SK-N-SH (cell line): ENCODE measurements around the gene PDCD1. TPM values are rescaled to one million over a fixed set of nuclear protein-coding genes. Genes with fewer than 3 reads are reported as not detected.

Experiments
- CTCF ChIA-PET: fragments of 300-600, 350-600 bp; formaldehyde crosslinking; extraction: SDS; loops from one replicate; lab custom pipeline; 2021; lab: Yijun Ruan, JAX
- POLR2A ChIA-PET: fragments of 350-600 bp; sonication (Branson Sonifier 250); formaldehyde crosslinking; extraction: SDS; loops from one replicate; lab custom pipeline; 2020; ENCODE audit warnings: antibody characterized with exemption, inconsistent platforms; lab: Yijun Ruan, JAX
- DNase-seq: peaks from one replicate; pipeline ENCODE4 v3.0.0; 2012
- H2AFZ ChIP-seq: fragments of 200-600 bp; sonication (generic); 2 replicates; pipeline ENCODE4 v1.8.1; 2016; ENCODE audit warnings: antibody characterized with exemption, mild to moderate bottlenecking, low read depth
- H3F3A ChIP-seq: fragments of 200-600 bp; sonication (generic); replicated peaks from 2 replicates; pipeline ENCODE3; 2016; ENCODE audit warnings: antibody characterized with exemption, mild to moderate bottlenecking; ENCODE audit not compliant: insufficient read depth
- H3K27ac ChIP-seq, 2 experiments: fragments of 200-500 bp in 1 of 2; fragments of 200-600 bp in 1 of 2; sonication (Bioruptor generic) in 1 of 2; sonication (generic), shearing (Covaris generic) in 1 of 2; 2 replicates each; pipeline versions ENCODE4 v1.5.1 to v1.6.1; 2014 to 2016; ENCODE audit warnings: low read depth in 2 of 2, inconsistent platforms in 1 of 2, low read length in 1 of 2, mild to moderate bottlenecking in 1 of 2, mixed read lengths in 1 of 2
- H3K27me3 ChIP-seq: fragments of 200-600 bp; sonication (generic), shearing (Covaris generic); 2 replicates; pipeline ENCODE4 v1.6.1; 2016; ENCODE audit warnings: mixed run types; ENCODE audit not compliant: insufficient read depth
- H3K36me3 ChIP-seq, 2 experiments: fragments of 200-500 bp in 1 of 2; fragments of 200-600 bp in 1 of 2; sonication (Bioruptor generic) in 1 of 2; sonication (generic) in 1 of 2; replicated peaks in 1 of 2; 2 replicates each; pipeline versions ENCODE3 to v1.5.1; 2014 to 2016; ENCODE audit warnings: low read length in 1 of 2, mild to moderate bottlenecking in 1 of 2; ENCODE audit not compliant: insufficient read depth in 2 of 2, control insufficient read depth in 1 of 2
- H3K4me1 ChIP-seq, 2 experiments: fragments of 200-500 bp in 1 of 2; fragments of 200-600 bp in 1 of 2; sonication (Bioruptor generic) in 1 of 2; sonication (generic), shearing (Covaris generic) in 1 of 2; 2 replicates each; pipeline versions ENCODE4 v1.5.1 to v1.6.1; 2014 to 2016; ENCODE audit warnings: low read depth in 1 of 2, low read length in 1 of 2, mixed run types in 1 of 2; ENCODE audit not compliant: insufficient read depth in 2 of 2, control insufficient read depth in 1 of 2
- H3K4me2 ChIP-seq: fragments of 200-600 bp; sonication (generic), shearing (Covaris generic); 2 replicates; pipeline ENCODE4 v1.6.1; 2017; ENCODE audit warnings: mixed run types
- H3K4me3 ChIP-seq, 2 experiments: fragments of 200-500 bp in 1 of 2; fragments of 200-600 bp in 1 of 2; sonication (Bioruptor generic) in 1 of 2; sonication (generic), shearing (Covaris generic) in 1 of 2; 2 replicates each; pipeline versions ENCODE4 v1.5.1 to v1.8.1; 2014 to 2016; ENCODE audit warnings: low read depth in 2 of 2, inconsistent platforms in 1 of 2, low read length in 1 of 2, mild to moderate bottlenecking in 1 of 2, mixed read lengths in 1 of 2, moderate library complexity in 1 of 2
- H3K79me2 ChIP-seq: fragments of 200-600 bp; sonication (generic); 2 replicates; pipeline ENCODE4 v1.8.1; 2017; ENCODE audit warnings: mild to moderate bottlenecking; ENCODE audit not compliant: insufficient read depth
- H3K9ac ChIP-seq: fragments of 200-600 bp; sonication (generic); 2 replicates; pipeline ENCODE4 v1.6.1; 2017; ENCODE audit warnings: mixed run types
- H3K9me2 ChIP-seq: fragments of 200-600 bp; sonication (generic); 2 replicates; pipeline ENCODE4 v1.6.1; 2017; ENCODE audit warnings: mixed run types
- H3K9me3 ChIP-seq: fragments of 200-600 bp; sonication (generic); 2 replicates; pipeline ENCODE4 v1.6.1; 2017; ENCODE audit warnings: mixed run types, mild to moderate bottlenecking, moderate library complexity
- H4K20me1 ChIP-seq: fragments of 200-600 bp; sonication (generic); 2 replicates; pipeline ENCODE4 v1.6.1; 2017; ENCODE audit warnings: mild to moderate bottlenecking, mixed run types; ENCODE audit not compliant: insufficient read depth
- EP300 ChIP-seq, 2 experiments: IDR thresholded peaks; 2 replicates each; pipeline versions ENCODE4 v1.4.0 to v1.6.1; 2012; ENCODE audit warnings: borderline replicate concordance in 1 of 2, low read depth in 1 of 2, low read length in 1 of 2
- FOXM1 ChIP-seq: IDR thresholded peaks from 2 replicates; pipeline ENCODE4 v1.4.0; 2012; ENCODE audit warnings: low read depth, mild to moderate bottlenecking
- GABPA ChIP-seq: IDR thresholded peaks from 2 replicates; pipeline ENCODE4 v1.4.0; 2012; ENCODE audit warnings: low read depth, mild to moderate bottlenecking
- GATA2 ChIP-seq: sonication (generic); formaldehyde crosslinking; IDR thresholded peaks from 2 replicates; pipeline ENCODE4 v1.5.0; 2020; ENCODE audit warnings: mild to moderate bottlenecking, missing genetic modification reagents
- MEF2A ChIP-seq: IDR thresholded peaks from 2 replicates; pipeline ENCODE4 v1.4.0; 2012; ENCODE audit warnings: low read depth, borderline replicate concordance
- MXI1 ChIP-seq: IDR thresholded peaks from 2 replicates; pipeline ENCODE4 v1.6.1; 2012; ENCODE audit warnings: mild to moderate bottlenecking, low read depth, low read length, improper control_type of control experiment
- NFIC ChIP-seq: IDR thresholded peaks from 2 replicates; pipeline ENCODE4 v1.4.0; 2012; ENCODE audit warnings: borderline replicate concordance
- RFX5 ChIP-seq: IDR thresholded peaks from 2 replicates; pipeline ENCODE4 v1.6.1; 2012; ENCODE audit warnings: mild to moderate bottlenecking, improper control_type of control experiment, low read length
- SIN3A ChIP-seq: IDR thresholded peaks from 2 replicates; pipeline ENCODE4 v1.6.1; 2012; ENCODE audit warnings: low read depth, mild to moderate bottlenecking, low read length, moderate library complexity, borderline replicate concordance
- SMC3 ChIP-seq: IDR thresholded peaks from 2 replicates; pipeline ENCODE4 v1.6.1; 2012; ENCODE audit warnings: low read depth, low read length, improper control_type of control experiment
- TAF1 ChIP-seq: IDR thresholded peaks from 2 replicates; pipeline ENCODE4 v1.6.1; 2012; ENCODE audit warnings: low read depth, mild to moderate bottlenecking, low read length, moderate library complexity, borderline replicate concordance
- TCF12 ChIP-seq: IDR thresholded peaks from 2 replicates; pipeline ENCODE4 v1.4.0; 2012
- TEAD4 ChIP-seq: IDR thresholded peaks from 2 replicates; pipeline ENCODE4 v1.4.0; 2012; ENCODE audit warnings: mild to moderate bottlenecking, borderline replicate concordance; ENCODE audit not compliant: insufficient read depth
- USF1 ChIP-seq: IDR thresholded peaks from 2 replicates; pipeline ENCODE4 v1.4.0; 2012; ENCODE audit warnings: low read depth, borderline replicate concordance
- USF2 ChIP-seq: fragments of 150-350 bp; IDR thresholded peaks from 2 replicates; pipeline ENCODE4 v1.6.1; 2017; ENCODE audit warnings: antibody characterized with exemption, low read length, low read depth, borderline replicate concordance
- ZBTB33 ChIP-seq: IDR thresholded peaks from 2 replicates; pipeline ENCODE4 v1.4.0; 2012; ENCODE audit warnings: low read depth, borderline replicate concordance
- WGBS: methylation state at CpG from one replicate; pipeline ENCODE4 v1.1.6; 2017; ENCODE audit warnings: low lambda C conversion rate; 5-methylcytosine and 5-hydroxymethylcytosine counted together
- polyA plus RNA-seq, 3 experiments: library from polyadenylated mRNA; depleted of rRNA; stranded (reverse); fragments of >200 nt; gene quantifications; 2 replicates each; pipeline ENCODE4 v1.2.3, GENCODE V29; 2012
- TF ChIP-seq, protein P1 (sequence below): fragments of 200-600 bp; sonication (generic); IDR thresholded peaks from 2 replicates; pipeline ENCODE4 v1.6.1; 2017; ENCODE audit warnings: antibody characterized with exemption, mild to moderate bottlenecking, moderate library complexity
- TF ChIP-seq, protein P2 (sequence below): IDR thresholded peaks from 2 replicates; pipeline ENCODE4; 2012

The PDCD1 gene
- polyA plus RNA-seq, 1 of the 3 experiments (the other 2 are of a cell fraction) = not detected

DNA sequence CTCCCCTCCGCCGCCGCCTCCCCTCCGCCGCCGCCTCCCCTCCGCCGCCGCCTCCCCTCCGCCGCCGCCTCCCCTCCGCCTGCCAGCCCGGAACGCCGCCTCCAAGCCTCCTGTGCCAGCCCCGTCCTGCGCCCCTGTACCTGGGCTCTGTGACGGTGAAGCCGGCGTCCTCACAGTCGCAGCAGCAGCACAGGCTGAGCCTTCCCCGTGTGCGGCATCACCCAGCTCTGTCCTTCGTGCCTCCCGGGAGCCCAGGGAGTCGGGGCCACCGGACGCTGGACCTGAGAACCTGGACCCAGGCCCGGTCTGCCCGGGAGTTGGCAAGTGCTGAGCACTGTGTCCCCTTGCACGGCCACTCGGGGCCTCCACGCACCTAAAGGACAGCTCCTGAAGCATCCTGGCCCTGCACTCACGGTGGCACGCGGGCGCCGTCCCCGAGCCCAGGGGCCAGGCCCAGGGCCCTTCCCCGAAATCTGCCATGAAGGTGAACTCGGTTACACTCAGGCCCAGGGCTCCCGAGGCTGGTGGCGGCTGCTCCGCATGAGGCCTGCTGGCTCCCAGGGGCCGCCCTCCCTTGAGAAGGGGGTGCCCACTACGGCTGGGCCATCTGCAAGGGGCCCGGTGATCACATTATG is 43.8 kb upstream of the PDCD1 start:
- WGBS = 95% methylated on average over 31 of the region's 48 CpGs
- CTCF ChIA-PET = no interaction called here
- H3F3A ChIP-seq = no peaks in the 10 kb centered on the region
- no peak overlapping the region for H3K27ac ChIP-seq
- H2AFZ ChIP-seq = no peak overlapping the region
- no peaks in the 10 kb centered on the region for H3K27me3 ChIP-seq
- H3K4me2 ChIP-seq = no peak overlapping the region
- H3K4me1 ChIP-seq = peaks cover 0 to 20% of the 10 kb centered on the region in 2 experiments; a peak in 1 of 4 replicates
- TF ChIP-seq TEAD4 = no peak
- TF ChIP-seq USF1 = no peak
- no peak for TF ChIP-seq MXI1
- TF ChIP-seq USF2 = no peak
- no peak for TF ChIP-seq MEF2A
- TF ChIP-seq SIN3A = no peak
- no peak for TF ChIP-seq EP300 (IDR thresholded peaks at IDR 0.05; ENCODE audit: borderline replicate concordance in 1 of 2, low read depth in 1 of 2, low read length in 1 of 2)
- TF ChIP-seq GABPA = no peak
- no peak for TF ChIP-seq NFIC
- no peak for TF ChIP-seq TCF12
- TF ChIP-seq FOXM1 = no peak
- no peak for DNase-seq
- H3K9me3 ChIP-seq = no peaks in the 10 kb centered on the region
- no peaks in the 10 kb centered on the region for H4K20me1 ChIP-seq
- no peak overlapping the region for H3K4me3 ChIP-seq
- no peak overlapping the region for H3K9ac ChIP-seq
- H3K9me2 ChIP-seq = no peaks in the 10 kb centered on the region
- no peaks in the 10 kb centered on the region for H3K79me2 ChIP-seq
- no peaks in the 10 kb centered on the region for H3K36me3 ChIP-seq
- POLR2A ChIA-PET = no interaction called here

DNA sequence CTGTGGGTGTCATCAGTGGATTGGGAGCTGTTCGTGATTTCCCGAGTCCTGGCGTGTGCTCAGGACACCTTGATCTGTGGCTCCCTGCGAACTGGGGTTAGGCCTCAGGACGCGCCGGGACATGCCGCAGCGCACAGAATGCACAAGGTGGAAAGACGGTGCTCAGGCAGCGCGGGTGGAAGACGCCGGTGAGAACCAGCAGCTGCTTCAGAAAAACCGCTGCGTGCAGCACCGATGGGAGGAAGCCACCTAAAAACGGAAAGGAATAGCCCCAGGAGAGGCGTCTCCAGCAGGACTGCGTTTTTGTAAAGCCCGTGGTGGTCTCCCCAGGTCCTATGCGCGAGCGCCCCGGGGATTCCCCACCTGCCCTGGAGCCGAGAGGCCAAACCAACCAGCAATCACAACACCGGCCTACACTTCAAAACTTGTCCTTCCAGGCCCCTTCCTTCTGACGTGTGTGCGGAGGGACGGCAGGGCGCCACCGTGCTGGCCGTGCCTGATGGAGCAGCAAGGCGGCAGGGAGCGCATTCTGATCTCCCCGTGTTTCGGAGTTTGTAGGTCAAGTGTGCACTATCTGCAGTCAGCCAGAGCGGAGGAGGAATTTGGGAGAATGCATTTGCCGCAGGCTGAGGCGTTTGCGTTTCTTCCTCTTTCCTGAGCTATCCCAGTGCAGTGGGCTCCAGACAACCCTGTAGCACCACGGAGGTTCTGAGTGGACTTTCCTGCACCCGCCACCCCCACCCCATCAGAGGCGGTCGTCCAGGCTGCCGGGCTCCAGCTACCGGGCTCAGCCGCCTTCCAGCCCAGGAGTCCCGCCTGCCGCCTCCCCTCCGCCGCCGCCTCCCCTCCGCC is 43.0 kb upstream of the PDCD1 start:
- no peaks in the 10 kb centered on the region for H3F3A ChIP-seq
- H3K9me3 ChIP-seq = no peaks in the 10 kb centered on the region
- ChIA-PET POLR2A (no interaction called here), CTCF (no interaction called here)
- H3K9ac ChIP-seq = no peak overlapping the region
- no peak overlapping the region for H3K4me2 ChIP-seq
- H3K36me3 ChIP-seq = no peaks in the 10 kb centered on the region
- DNase-seq = no peak
- no peaks in the 10 kb centered on the region for H3K79me2 ChIP-seq
- no peak overlapping the region for H3K4me3 ChIP-seq
- no peaks in the 10 kb centered on the region for H4K20me1 ChIP-seq
- no peaks in the 10 kb centered on the region for H3K9me2 ChIP-seq
- WGBS = 94% methylated on average over 45 of the region's 54 CpGs
- H3K27ac ChIP-seq = no peak overlapping the region
- H3K4me1 ChIP-seq = peaks cover 0 to 20% of the 10 kb centered on the region in 2 experiments; a peak in 1 of 4 replicates
- no peak overlapping the region for H2AFZ ChIP-seq
- H3K27me3 ChIP-seq = no peaks in the 10 kb centered on the region
- TF ChIP-seq USF1 (no peak), SMC3 (no peak), GATA2 (CRISPR knock-in tag) (no peak), TCF12 (no peak), RFX5 (no peak), ZBTB33 (no peak), TAF1 (no peak)
- TF ChIP-seq, protein P1, sequence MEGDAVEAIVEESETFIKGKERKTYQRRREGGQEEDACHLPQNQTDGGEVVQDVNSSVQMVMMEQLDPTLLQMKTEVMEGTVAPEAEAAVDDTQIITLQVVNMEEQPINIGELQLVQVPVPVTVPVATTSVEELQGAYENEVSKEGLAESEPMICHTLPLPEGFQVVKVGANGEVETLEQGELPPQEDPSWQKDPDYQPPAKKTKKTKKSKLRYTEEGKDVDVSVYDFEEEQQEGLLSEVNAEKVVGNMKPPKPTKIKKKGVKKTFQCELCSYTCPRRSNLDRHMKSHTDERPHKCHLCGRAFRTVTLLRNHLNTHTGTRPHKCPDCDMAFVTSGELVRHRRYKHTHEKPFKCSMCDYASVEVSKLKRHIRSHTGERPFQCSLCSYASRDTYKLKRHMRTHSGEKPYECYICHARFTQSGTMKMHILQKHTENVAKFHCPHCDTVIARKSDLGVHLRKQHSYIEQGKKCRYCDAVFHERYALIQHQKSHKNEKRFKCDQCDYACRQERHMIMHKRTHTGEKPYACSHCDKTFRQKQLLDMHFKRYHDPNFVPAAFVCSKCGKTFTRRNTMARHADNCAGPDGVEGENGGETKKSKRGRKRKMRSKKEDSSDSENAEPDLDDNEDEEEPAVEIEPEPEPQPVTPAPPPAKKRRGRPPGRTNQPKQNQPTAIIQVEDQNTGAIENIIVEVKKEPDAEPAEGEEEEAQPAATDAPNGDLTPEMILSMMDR = no peak
- TF ChIP-seq, protein P2, sequence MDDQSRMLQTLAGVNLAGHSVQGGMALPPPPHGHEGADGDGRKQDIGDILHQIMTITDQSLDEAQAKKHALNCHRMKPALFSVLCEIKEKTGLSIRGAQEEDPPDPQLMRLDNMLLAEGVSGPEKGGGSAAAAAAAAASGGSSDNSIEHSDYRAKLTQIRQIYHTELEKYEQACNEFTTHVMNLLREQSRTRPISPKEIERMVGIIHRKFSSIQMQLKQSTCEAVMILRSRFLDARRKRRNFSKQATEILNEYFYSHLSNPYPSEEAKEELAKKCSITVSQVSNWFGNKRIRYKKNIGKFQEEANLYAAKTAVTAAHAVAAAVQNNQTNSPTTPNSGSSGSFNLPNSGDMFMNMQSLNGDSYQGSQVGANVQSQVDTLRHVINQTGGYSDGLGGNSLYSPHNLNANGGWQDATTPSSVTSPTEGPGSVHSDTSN = no peak
